A549 (cell line): Measurements from ENCODE around the gene INPP5K. TPM values are rescaled to one million over a fixed set of nuclear protein-coding genes. Genes with fewer than 3 reads are reported as not detected.
"Not testable (repeated sequence)": the region's sequence is repeated elsewhere in the genome, so short reads cannot be mapped to it uniquely, and the experiment has no call there.

Experiments used
- ATAC-seq, 2 experiments: fragments of 200-7000 bp in 1 of 2; fragments of >200 bp in 1 of 2; cut with Nextera tagmentation in 1 of 2; cut with Tn5 transposase in 1 of 2; 3 replicates each; pipeline versions ENCODE4 v1.8.0 to v1.9.1; 2018 to 2020; ENCODE audit warnings: mild to moderate bottlenecking in 1 of 2, moderate library complexity in 1 of 2
- CTCF ChIA-PET: fragments of 300-600 bp; sonication (Branson Sonifier 250); formaldehyde crosslinking; extraction: SDS; loops from one replicate; lab custom pipeline; 2021; ENCODE audit warnings: antibody characterized with exemption, inconsistent platforms; lab: Yijun Ruan, JAX
- POLR2A ChIA-PET: fragments of 350-600 bp; formaldehyde crosslinking; extraction: SDS; loops from one replicate; lab custom pipeline; 2021; ENCODE audit warnings: antibody characterized with exemption, inconsistent platforms; lab: Yijun Ruan, JAX
- DNase-seq, 2 experiments: peaks; one replicate each; pipeline versions ENCODE4 v3.0.0 to v3.0.0-alpha.2; 2011 to 2016; ENCODE audit warnings: low read depth in 1 of 2, low spot score in 1 of 2
- FAIRE-seq: peaks from 2 replicates; lab custom pipeline; 2011; peaks lifted over from hg19 to GRCh38; lab: Jason Lieb, UNC
- H3K27ac ChIP-seq, 2 experiments: fragments of >200 bp; sonication (Bioruptor Twin); formaldehyde crosslinking; 3 replicates each; pipeline ENCODE4 v1.5.1; 2016 to 2017
- H3K4me1 ChIP-seq: fragments of >200 bp; sonication (Bioruptor Twin); formaldehyde crosslinking; 3 replicates; pipeline ENCODE4 v1.6.1; 2016
- H3K4me2 ChIP-seq: fragments of >200 bp; sonication (Bioruptor Twin); formaldehyde crosslinking; 3 replicates; pipeline ENCODE4 v1.6.1; 2016
- H3K4me3 ChIP-seq: fragments of >200 bp; sonication (Bioruptor Twin); formaldehyde crosslinking; 3 replicates; pipeline ENCODE4 v1.5.1; 2016
- H3K9me3 ChIP-seq: fragments of >200 bp; sonication (Bioruptor Twin); formaldehyde crosslinking; 3 replicates; pipeline ENCODE4 v1.6.1; 2016
- ATOH8 ChIP-seq: fragments of 250-450 bp; sonication (Bioruptor Pico); IDR thresholded peaks from 2 replicates; pipeline ENCODE4 v1.5.0; 2020; ENCODE audit warnings: low read depth, mild to moderate bottlenecking, moderate library complexity
- BHLHE40 ChIP-seq: IDR thresholded peaks from 2 replicates; pipeline ENCODE4 v1.6.1; 2012; ENCODE audit warnings: low read depth, low read length, inconsistent platforms
- CBX2 ChIP-seq: fragments of 200-600 bp; sonication (generic); IDR thresholded peaks from 2 replicates; pipeline ENCODE4 v1.6.1; 2016; ENCODE audit warnings: low read depth, mild to moderate bottlenecking, borderline replicate concordance
- CHD2 ChIP-seq: fragments of 150-350 bp; IDR thresholded peaks from 2 replicates; pipeline ENCODE4 v1.6.1; 2014; ENCODE audit warnings: low read length; ENCODE audit not compliant: partially characterized antibody
- EHMT2 ChIP-seq: fragments of 200-600 bp; sonication (generic); IDR thresholded peaks from 2 replicates; pipeline ENCODE4 v1.6.1; 2016; ENCODE audit warnings: antibody characterized with exemption, low read depth, mild to moderate bottlenecking, moderate library complexity
- HEYL ChIP-seq: fragments of 250-450 bp; sonication (Bioruptor Pico); IDR thresholded peaks from 2 replicates; pipeline ENCODE4 v1.8.0; 2021; ENCODE audit warnings: mild to moderate bottlenecking, moderate library complexity
- JUN ChIP-seq, 2 experiments: fragments of >200 bp; sonication (Bioruptor Twin); formaldehyde crosslinking; IDR thresholded peaks; 2 replicates in 1 of 2; 3 replicates in 1 of 2; pipeline ENCODE4 v1.6.1; 2016 to 2017
- MAZ ChIP-seq: fragments of 150-350 bp; IDR thresholded peaks from 2 replicates; pipeline ENCODE4 v1.6.1; 2014; ENCODE audit warnings: antibody characterized with exemption, low read depth, low read length, borderline replicate concordance
- MYC ChIP-seq: IDR thresholded peaks from 2 replicates; pipeline ENCODE4 v1.6.1; 2012; ENCODE audit warnings: mild to moderate bottlenecking, inconsistent platforms, low read length, improper control_type of control experiment, borderline replicate concordance
- NR3C1 ChIP-seq: fragments of >200 bp; sonication (Bioruptor Twin); formaldehyde crosslinking; IDR thresholded peaks from 3 replicates; pipeline ENCODE4 v1.6.1; 2017
- PHF8 ChIP-seq: fragments of 200-600 bp; sonication (generic); IDR thresholded peaks from 2 replicates; pipeline ENCODE4 v1.6.1; 2016; ENCODE audit warnings: low read depth, mild to moderate bottlenecking, antibody characterized with exemption, moderate library complexity, borderline replicate concordance
- POLR2AphosphoS2 ChIP-seq: conservative IDR thresholded peaks from 2 replicates; pipeline ENCODE4 v1.6.1; 2012; ENCODE audit warnings: low read length, improper control_type of control experiment, inconsistent platforms
- REST ChIP-seq: fragments of 200-600 bp; sonication (generic); IDR thresholded peaks from 2 replicates; pipeline ENCODE4 v1.6.1; 2016; ENCODE audit warnings: antibody characterized with exemption, mild to moderate bottlenecking, moderate library complexity
- SREBF2 ChIP-seq: fragments of 450-650 bp; IDR thresholded peaks from 2 replicates; pipeline ENCODE4 v1.6.1; 2014; ENCODE audit warnings: mild to moderate bottlenecking, moderate library complexity
- WGBS: methylation state at CpG from one replicate; pipeline ENCODE4 v1.1.6; 2017; ENCODE audit errors: missing lambda C conversion rate; 5-methylcytosine and 5-hydroxymethylcytosine counted together
- polyA plus RNA-seq, 4 experiments: library from polyadenylated mRNA; depleted of rRNA in 3 of 4; stranded (reverse); fragments of >200 nt; fragmentation: RNase III in 1 of 4; extraction: RNeasy Plus Mini Kit Qiagen cat#74134 plus additional on column Dnase treatment in 1 of 4; gene quantifications; 2 replicates in 3 of 4; 3 replicates in 1 of 4; pipeline ENCODE4 v1.2.3, GENCODE V29; 2011 to 2017

INPP5K gene
- polyA plus RNA-seq, 2 of the 4 experiments (the other 2 are of a cell fraction), result 24.3 to 30.8 TPM

GRCh38 chr17:1511290-1511689 lies 5.1 kb downstream of the INPP5K start:
- POLR2A ChIA-PET, result interaction anchor here (0.6 kb wide), 1 partner anchor 169 kb away, joined by 3 read pairs; no protein-coding TSS in a partner anchor
- H3K4me2 ChIP-seq, result no peak overlapping the region
- no peaks in the 10 kb centered on the region for H3K9me3 ChIP-seq
- FAIRE-seq (no peak), DNase-seq (no peak), ATAC-seq (no peak)
- no peak for TF ChIP-seq BHLHE40
- no peak overlapping the region for H3K4me3 ChIP-seq
- no peak overlapping the region for H3K27ac ChIP-seq
- peaks cover 5% of the 10 kb centered on the region; the same call in 2 of the 3 replicates for H3K4me1 ChIP-seq
- CTCF ChIA-PET, result interaction anchor here (0.6 to 8.4 kb wide), 5 partner anchors 13 to 456 kb away, joined by 3 to 38 read pairs (median 4); no protein-coding TSS in a partner anchor
- 87% methylated on average over 11 of the region's 11 CpGs for WGBS

- ATAC-seq (peak; percentile 41 to 58; a peak in 3 of 6 replicates), DNase-seq (no peak), FAIRE-seq (no peak)
- ChIA-PET POLR2A (interaction anchor here (0.9 to 1.1 kb wide), 2 partner anchors 15 to 22 kb away, joined by 3 read pairs; no protein-coding TSS in a partner anchor), CTCF (interaction anchor here (0.6 to 2.7 kb wide), 11 partner anchors 11 to 249 kb away, joined by 3 to 10 read pairs (median 4); no protein-coding TSS in a partner anchor)
- Histone ChIP-seq H3K9me3 (no peaks in the 10 kb centered on the region), H3K4me2 (no peak overlapping the region), H3K4me1 (no peaks in the 10 kb centered on the region), H3K27ac (no peak overlapping the region), H3K4me3 (no peak overlapping the region)
- 51% methylated on average over 7 of the region's 7 CpGs for WGBS
- no peak for TF ChIP-seq MYC
- TF ChIP-seq MAZ, result no peak
- no peak for TF ChIP-seq PHF8
- no peak for TF ChIP-seq JUN (IDR thresholded peaks at IDR 0.05)
- TF ChIP-seq EHMT2, result no peak
- TF ChIP-seq CHD2, result no peak
- no peak for TF ChIP-seq SREBF2
- TF ChIP-seq ATOH8 (CRISPR knock-in tag), result no peak
- TF ChIP-seq HEYL (CRISPR knock-in tag), result no peak
- no peak for TF ChIP-seq NR3C1
- TF ChIP-seq POLR2AphosphoS2, result no peak
- no peak for TF ChIP-seq REST
- TF ChIP-seq CBX2, result no peak
Observed at GRCh38 chr17:1509290-1509881, 7.0 kb downstream of the INPP5K start.

- 100% methylated on average over 4 of the region's 25 CpGs for WGBS
- not testable (repeated sequence) for ATAC-seq, H3K4me2 ChIP-seq, FAIRE-seq, H3K4me1 ChIP-seq, DNase-seq, H3K9me3 ChIP-seq, H3K4me3 ChIP-seq, H3K27ac ChIP-seq
- CTCF ChIA-PET, result interaction anchor here (0.9 to 2.7 kb wide), 5 partner anchors 10 to 232 kb away, joined by 3 to 10 read pairs (median 4); no protein-coding TSS in a partner anchor
- POLR2A ChIA-PET, result interaction anchor here (0.9 kb wide), 1 partner anchor 21 kb away, joined by 3 read pairs; no protein-coding TSS in a partner anchor
Observed at GRCh38 chr17:1508709-1509108, 7.7 kb downstream of the INPP5K start.
